Esophagus squamous epithelium (tissue), 5 donors: ENCODE results near the gene ETFDH. TPM values are rescaled to one million over a fixed set of nuclear protein-coding genes. Genes with fewer than 3 reads are reported as not detected.
A peak's percentile ranks its signal among the peaks of the same experiment; 100 is the strongest.

Experiments
- DNase-seq: peaks from one replicate; lab custom pipeline; 2025; lab: John Stamatoyannopoulos, UW
- H3K27ac ChIP-seq, 4 donors: fragments of 200-600 bp; sonication (generic); one replicate each; pipeline ENCODE4 v1.5.1; 2016 to 2019; ENCODE audit warnings: mild to moderate bottlenecking in 1 of 4
- H3K27me3 ChIP-seq, 4 donors: fragments of 200-600 bp; sonication (generic); 1 replicate in 3 of 4; 2 replicates in 1 of 4; pipeline versions ENCODE4 v1.5.1 to v1.6.0; 2017 to 2021; ENCODE audit warnings: antibody characterized with exemption in 1 of 4
- H3K36me3 ChIP-seq, 3 donors: fragments of 200-600 bp; sonication (generic); one replicate each; pipeline ENCODE4 v1.5.1; 2016 to 2019
- H3K4me1 ChIP-seq, 3 donors: fragments of 200-600 bp; sonication (generic); one replicate each; pipeline ENCODE4 v1.5.1; 2017 to 2019
- H3K4me3 ChIP-seq, 4 donors: fragments of 200-600 bp; sonication (generic); 1 replicate in 3 of 4; 2 replicates in 1 of 4; pipeline ENCODE4 v1.5.1; 2016 to 2019; ENCODE audit warnings: mild to moderate bottlenecking in 2 of 4, moderate library complexity in 1 of 4
- H3K9me3 ChIP-seq, 3 donors: fragments of 200-600 bp; sonication (generic); one replicate each; pipeline ENCODE4 v1.5.1; 2016 to 2019
- CTCF ChIP-seq, 6 experiments: fragments of 450-650 bp in 4 of 6; fragments of 200-600 bp in 2 of 6; sonication (generic) in 2 of 6; IDR thresholded peaks; one replicate each; pipeline ENCODE4 v1.5.1; 2016 to 2019; ENCODE audit warnings: antibody characterized with exemption in 6 of 6, mild to moderate bottlenecking in 4 of 6, moderate library complexity in 4 of 6
- POLR2A ChIP-seq, 4 donors: fragments of 450-650 bp; IDR thresholded peaks; one replicate each; pipeline ENCODE4 v1.6.1; 2017; ENCODE audit warnings: antibody characterized with exemption in 4 of 4, mild to moderate bottlenecking in 4 of 4, moderate library complexity in 3 of 4
- WGBS, 2 donors: methylation state at CpG; one replicate each; pipeline ENCODE4 v1.1.5; 2018; 5-methylcytosine and 5-hydroxymethylcytosine counted together
- intact Hi-C: fragments of 100-400 bp; cut with DNase I; formaldehyde crosslinking; loops from one replicate; pipeline ENCODE4 v1.15.0; 2022
- total RNA-seq, 4 donors: library from RNA; depleted of rRNA; stranded (reverse); fragments of >200 nt; gene quantifications; one replicate each; pipeline ENCODE4 v1.1.0, GENCODE V29; 2016
- donor health status: DM: yes; HTN: yes; CAD: no.

The ETFDH gene
- 10 to 100 TPM; 22.0 to 66.8 (median 31.2) TPM for total RNA-seq

DNA sequence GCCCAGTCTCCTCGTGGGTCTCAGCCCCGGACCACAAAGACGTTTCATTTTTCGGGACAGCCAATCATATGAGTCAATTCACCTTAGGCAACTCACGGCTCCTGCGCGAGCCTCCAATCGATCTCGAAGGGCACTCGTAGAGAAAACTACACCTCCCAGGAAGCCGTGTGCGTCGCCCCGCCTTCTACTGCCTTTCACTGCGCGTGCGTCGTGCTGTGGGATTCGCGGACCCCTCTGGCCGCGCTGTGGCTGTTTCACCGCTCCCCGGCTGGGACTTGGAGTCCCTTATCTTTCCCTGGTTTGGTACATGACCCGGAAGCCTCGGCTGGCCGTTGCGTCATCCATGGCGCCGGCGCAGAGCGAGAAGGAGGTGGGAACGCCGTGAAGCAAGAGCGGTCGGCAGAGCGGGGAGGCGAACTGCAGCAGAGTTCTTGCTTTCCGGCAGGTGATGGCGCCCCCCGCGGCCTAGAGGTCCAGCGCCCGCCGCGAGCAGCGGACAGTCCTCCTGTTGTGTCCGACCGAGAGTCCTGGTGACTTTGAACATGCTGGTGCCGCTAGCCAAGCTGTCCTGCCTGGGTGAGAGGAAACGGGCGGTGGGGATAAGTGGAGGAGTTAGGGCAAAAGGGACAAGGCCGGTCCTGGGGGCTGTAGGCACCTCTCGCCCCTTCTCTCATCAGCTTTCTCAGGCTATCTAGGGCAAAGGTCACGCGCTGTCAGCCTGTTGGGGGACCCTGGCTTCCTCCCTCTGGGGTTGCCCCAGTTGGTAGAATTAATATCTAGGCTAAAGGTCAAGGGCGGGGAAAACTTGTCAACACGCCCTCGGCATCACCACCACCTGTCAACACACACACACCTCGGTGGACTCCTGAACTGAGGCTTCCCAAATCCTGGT, at the start of gene ETFDH:
TSS of gene ETFDH (plus strand) at position 382 of the 892 bp plus-strand sequence. CDS start at position 543, 161 bp downstream.
- no peaks in the 10 kb centered on the region for H3K36me3 ChIP-seq
- H3K4me1 ChIP-seq: peaks cover 10 to 26% (median 13%) of the 10 kb centered on the region in 3 donors
- H3K9me3 ChIP-seq: no peaks in the 10 kb centered on the region
- TF ChIP-seq POLR2A (IDR thresholded peaks at IDR 0.05) (peak in 3 of 4 donors; percentile 58 to 88 (median 82)), CTCF (IDR thresholded peaks at IDR 0.05) (peak; percentile 56 to 65 (median 60))
- intact Hi-C loops: no loop called here
- H3K27ac ChIP-seq: peak within 1 kb of the TSS; percentile 96 to 98 (median 97)
- H3K27me3 ChIP-seq: no peaks in the 10 kb centered on the region
- 0% methylated on average over 14 to 21 of the region's 60 CpGs for WGBS, 2 donors
- DNase-seq: peak; percentile 98
- peak within 1 kb of the TSS; percentile 68 to 97 (median 80) for H3K4me3 ChIP-seq

GRCh38 chr4:158624889-158625478, 47.1 kb upstream of the ETFDH start:
- no peak for DNase-seq
- intact Hi-C loops: no loop called here
- Histone ChIP-seq H3K9me3 (no peaks in the 10 kb centered on the region), H3K4me1 (no peaks in the 10 kb centered on the region), H3K36me3 (no peaks in the 10 kb centered on the region), H3K27ac (no peak overlapping the region), H3K27me3 (no peaks in the 10 kb centered on the region), H3K4me3 (no peak overlapping the region)
- 22 to 27% methylated on average over 3 of the region's 3 CpGs for WGBS, 2 donors
- TF ChIP-seq CTCF (IDR thresholded peaks at IDR 0.05) (peak in 5 of 6 experiments; percentile 55 to 67 (median 57)), POLR2A (IDR thresholded peaks at IDR 0.05) (no peak)

DNA sequence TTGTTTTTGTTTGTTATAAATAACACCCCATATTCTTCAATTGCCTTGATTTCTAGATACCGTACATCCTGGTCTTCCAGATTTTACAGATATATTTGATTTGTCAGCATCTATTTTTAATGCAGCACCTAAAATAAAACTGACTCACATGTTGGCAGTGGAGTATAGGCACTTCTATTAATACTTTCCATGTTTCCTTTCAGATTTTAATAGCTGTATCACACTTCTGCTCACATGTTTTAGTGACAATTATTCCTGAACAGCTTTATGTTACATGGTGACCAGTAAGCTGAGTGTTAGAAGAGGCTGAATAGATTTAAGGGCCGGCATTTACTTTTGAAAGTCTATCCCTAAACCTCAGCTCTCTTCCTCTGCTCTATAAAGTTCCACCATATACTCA, 46.6 kb upstream of the ETFDH start:
- no peak overlapping the region for H3K27ac ChIP-seq
- intact Hi-C loops: no loop called here
- no peak for DNase-seq
- H3K27me3 ChIP-seq: no peaks in the 10 kb centered on the region
- TF ChIP-seq CTCF (IDR thresholded peaks at IDR 0.05) (no peak), POLR2A (IDR thresholded peaks at IDR 0.05) (no peak)
- H3K4me1 ChIP-seq: no peaks in the 10 kb centered on the region
- H3K4me3 ChIP-seq: no peak overlapping the region
- H3K36me3 ChIP-seq: no peaks in the 10 kb centered on the region
- H3K9me3 ChIP-seq: no peaks in the 10 kb centered on the region
- WGBS, 2 donors: 76 to 82% methylated on average over 2 of the region's 2 CpGs

DNA sequence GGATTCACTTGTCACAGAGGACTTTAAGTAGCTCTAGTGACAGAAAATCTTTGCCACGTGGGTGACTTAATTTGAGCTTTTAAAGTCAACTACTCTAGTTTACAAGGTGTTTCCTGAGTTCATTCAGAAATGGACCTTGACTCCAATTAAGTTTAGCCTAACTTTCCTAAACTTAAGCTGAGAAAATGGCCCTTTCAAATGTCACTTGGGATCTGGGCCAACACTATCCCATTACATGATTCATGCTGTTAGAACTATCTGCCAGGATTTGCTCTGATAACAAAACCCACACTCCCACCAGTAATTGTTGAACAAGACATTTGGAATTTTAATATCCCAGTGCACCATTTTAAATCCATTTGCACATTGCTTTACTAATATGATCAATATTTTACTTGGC, 41.2 kb upstream of the ETFDH start:
- DNase-seq: no peak
- WGBS, 2 donors: 33% methylated on average over 1 of the region's 1 CpG
- TF ChIP-seq POLR2A (IDR thresholded peaks at IDR 0.05): no peak
- TF ChIP-seq CTCF (IDR thresholded peaks at IDR 0.05): no peak

GRCh38 chr4:158636619-158637018, 35.5 kb upstream of the ETFDH start:
- TF ChIP-seq CTCF (IDR thresholded peaks at IDR 0.05) (no peak), POLR2A (IDR thresholded peaks at IDR 0.05) (no peak)
- intact Hi-C loops: no loop called here
- no peak overlapping the region for H3K27ac ChIP-seq
- no peak overlapping the region for H3K4me3 ChIP-seq
- H3K9me3 ChIP-seq: no peaks in the 10 kb centered on the region
- 73 to 74% methylated on average over 1 of the region's 1 CpG for WGBS, 2 donors
- no peak for DNase-seq
- no peaks in the 10 kb centered on the region for H3K27me3 ChIP-seq
- no peaks in the 10 kb centered on the region for H3K4me1 ChIP-seq
- H3K36me3 ChIP-seq: no peaks in the 10 kb centered on the region

More for the DNA sequence above, 41.2 kb upstream of the ETFDH start:
- Histone ChIP-seq H3K9me3 (no peaks in the 10 kb centered on the region), H3K27ac (no peak overlapping the region), H3K36me3 (no peaks in the 10 kb centered on the region), H3K27me3 (no peaks in the 10 kb centered on the region), H3K4me3 (no peak overlapping the region), H3K4me1 (no peaks in the 10 kb centered on the region)
- intact Hi-C loops: no loop called here
